ENCODE results near the gene GFRA3.

GFRA3 gene

DNA sequence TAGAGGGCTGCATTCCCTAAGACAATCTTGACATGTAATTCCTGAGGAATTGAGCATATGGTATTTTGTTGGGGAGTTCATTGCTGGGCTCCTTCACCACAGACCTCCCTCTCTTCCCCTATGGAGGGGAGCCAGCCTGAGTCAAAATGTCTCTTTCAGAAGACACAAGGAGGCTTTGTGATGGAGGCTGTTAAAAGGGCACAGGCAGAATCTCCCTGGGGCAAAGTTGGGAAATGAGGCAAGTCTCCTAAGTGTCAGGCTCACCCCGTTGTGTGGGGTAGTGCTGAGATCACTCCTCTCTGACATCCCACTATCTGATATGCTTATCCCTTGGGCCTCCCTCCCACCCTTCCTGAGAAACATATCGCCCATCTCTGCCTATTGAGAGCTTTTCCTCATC is 30.6 kb downstream of the GFRA3 start:
- H3K4me3 ChIP-seq, result no peak overlapping the region
- H3K9ac ChIP-seq (ENCODE audit: insufficient read length), result no peak overlapping the region
- DNase-seq (ENCODE audit: low read depth, low spot score), result no peak
- no peak for TF ChIP-seq POLR2AphosphoS5 (IDR thresholded peaks at IDR 0.05; ENCODE audit: borderline replicate concordance, low read depth, low read length)
- no peak for TF ChIP-seq EZH2 (IDR thresholded peaks at IDR 0.05)
- no peak for TF ChIP-seq FOXP2 (optimal IDR thresholded peaks at IDR 0.05; ENCODE audit: control extremely low read depth, extremely low read length, insufficient read depth)
- no peaks in the 10 kb centered on the region for H3K9me3 ChIP-seq (ENCODE audit: low read depth, low read length)
- H3K27ac ChIP-seq, result no peak overlapping the region
- no peaks in the 10 kb centered on the region for H3K36me3 ChIP-seq (ENCODE audit: insufficient read depth, low read length)

DNA sequence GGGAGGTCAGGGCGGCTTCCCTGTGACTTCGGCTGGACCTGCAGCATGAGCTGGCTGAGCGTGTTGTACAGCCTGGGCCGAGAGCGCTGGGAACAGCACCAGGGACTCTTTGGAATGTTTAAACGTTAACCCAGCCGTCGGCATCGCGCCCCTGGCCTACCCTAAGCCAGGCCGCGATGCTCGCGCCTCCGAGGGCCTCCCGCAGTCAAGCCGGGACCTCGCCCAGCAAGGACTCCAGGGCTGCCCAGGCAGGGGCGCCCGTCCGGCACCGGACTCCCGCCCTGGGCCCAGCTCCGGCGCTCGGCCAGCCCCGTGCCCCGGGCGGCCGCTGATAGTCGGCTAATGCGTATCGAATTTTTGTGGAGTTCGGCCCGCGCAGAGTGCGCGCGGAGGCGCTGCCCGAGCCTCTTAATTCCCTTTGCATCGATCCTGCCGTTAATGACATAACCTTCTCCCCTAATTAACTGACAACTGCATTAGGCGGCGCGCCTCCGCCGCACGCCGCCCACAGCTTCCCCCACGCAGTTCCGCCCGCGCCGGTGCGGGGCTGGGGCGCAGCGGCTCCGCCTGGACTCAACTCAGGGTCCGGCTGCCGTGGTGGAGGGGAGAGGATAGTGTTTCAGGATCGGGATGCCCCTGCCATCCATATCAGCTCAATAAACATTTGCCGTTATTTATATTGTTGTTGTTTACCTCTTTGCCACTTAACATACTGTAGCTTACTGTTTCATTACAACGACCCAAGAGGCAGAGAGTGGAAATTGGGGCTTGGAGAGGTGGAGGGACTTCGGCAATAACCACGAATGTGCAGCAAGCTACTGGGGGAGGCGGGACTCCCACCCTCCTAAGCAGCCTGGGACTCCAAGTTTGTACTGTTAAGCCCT is 32.5 kb downstream of the GFRA3 start:
- H3K9ac ChIP-seq (ENCODE audit: insufficient read length), result no peak overlapping the region
- no peaks in the 10 kb centered on the region for H3K36me3 ChIP-seq (ENCODE audit: insufficient read depth, low read length)
- no peak overlapping the region for H3K4me3 ChIP-seq
- DNase-seq (ENCODE audit: low read depth, low spot score), result no peak
- no peak overlapping the region for H3K27ac ChIP-seq
- H3K9me3 ChIP-seq (ENCODE audit: low read depth, low read length), result no peaks in the 10 kb centered on the region
- TF ChIP-seq EZH2 (IDR thresholded peaks at IDR 0.05) (peak; percentile 86), FOXP2 (optimal IDR thresholded peaks at IDR 0.05; ENCODE audit: control extremely low read depth, extremely low read length, insufficient read depth) (no peak)

DNA sequence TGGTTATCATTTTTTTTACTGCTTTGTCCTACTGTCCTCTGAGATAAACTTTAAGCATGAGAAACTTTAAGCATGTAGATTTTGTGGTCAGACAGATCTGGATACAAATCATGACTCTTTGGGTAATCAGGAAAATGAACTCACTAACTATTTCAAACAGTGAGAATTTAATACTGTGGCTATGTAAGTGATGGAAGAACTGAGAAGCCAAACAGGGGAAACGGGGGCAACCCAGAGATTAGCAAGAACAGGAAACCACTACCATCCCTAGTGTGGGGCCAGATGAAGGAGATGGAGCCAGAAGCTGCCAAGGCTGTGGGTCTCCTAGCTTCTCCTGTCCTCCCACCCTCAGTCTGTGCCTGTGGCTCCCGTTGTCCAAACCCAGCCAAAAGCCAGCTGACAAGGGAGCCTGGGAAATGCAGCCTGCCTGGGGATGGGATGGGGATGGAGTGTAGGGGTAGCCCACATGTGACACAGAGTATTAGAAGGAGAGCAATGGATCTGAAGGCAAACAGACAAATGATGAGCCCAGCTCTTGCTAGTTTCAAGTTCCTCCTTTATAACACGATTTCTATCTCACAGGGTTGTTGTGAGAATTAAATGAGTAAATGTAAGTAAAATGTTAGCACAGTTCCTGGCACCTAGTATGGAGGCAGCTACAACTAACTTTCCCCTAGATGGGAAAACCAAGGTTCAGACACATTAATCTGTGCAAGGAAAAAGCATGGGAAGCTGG is 33.6 kb downstream of the GFRA3 start:
- DNase-seq (ENCODE audit: low read depth, low spot score), result no peak
- no peak overlapping the region for H3K4me3 ChIP-seq
- TF ChIP-seq POLR2AphosphoS5 (IDR thresholded peaks at IDR 0.05; ENCODE audit: borderline replicate concordance, low read depth, low read length) (no peak), EZH2 (IDR thresholded peaks at IDR 0.05) (no peak), FOXP2 (optimal IDR thresholded peaks at IDR 0.05; ENCODE audit: control extremely low read depth, extremely low read length, insufficient read depth) (no peak)

DNA sequence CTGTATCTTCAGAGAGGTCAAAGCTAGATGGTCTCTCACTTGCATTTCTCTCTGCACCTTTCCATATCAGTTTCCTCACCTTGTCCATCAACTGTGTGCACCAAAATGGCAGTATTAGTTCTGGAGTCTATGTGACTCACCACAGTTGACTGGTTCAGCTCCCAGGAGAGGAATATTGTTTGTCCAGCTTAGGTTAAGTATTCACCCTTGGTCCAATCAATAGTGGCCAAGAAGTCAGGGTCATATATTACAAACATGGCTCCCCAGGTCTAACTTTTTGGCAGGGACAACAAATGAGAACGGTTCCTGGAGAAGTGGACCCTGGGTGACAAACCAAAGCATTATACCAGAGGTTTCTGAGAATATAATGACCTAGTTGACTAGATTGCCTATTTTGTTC is 36.4 kb downstream of the GFRA3 start:
- TF ChIP-seq FOXP2 (optimal IDR thresholded peaks at IDR 0.05; ENCODE audit: control extremely low read depth, extremely low read length, insufficient read depth) (no peak), EZH2 (IDR thresholded peaks at IDR 0.05) (no peak), POLR2AphosphoS5 (IDR thresholded peaks at IDR 0.05; ENCODE audit: borderline replicate concordance, low read depth, low read length) (no peak)
- Histone ChIP-seq H3K9ac (ENCODE audit: insufficient read length) (no peak overlapping the region), H3K4me3 (no peak overlapping the region), H3K36me3 (ENCODE audit: insufficient read depth, low read length) (no peaks in the 10 kb centered on the region), H3K9me3 (ENCODE audit: low read depth, low read length) (no peaks in the 10 kb centered on the region), H3K27ac (no peak overlapping the region)
- no peak for DNase-seq (ENCODE audit: low read depth, low spot score)

More for the DNA sequence above, 33.6 kb downstream of the GFRA3 start:
- Histone ChIP-seq H3K27ac (no peak overlapping the region), H3K9ac (ENCODE audit: insufficient read length) (no peak overlapping the region), H3K36me3 (ENCODE audit: insufficient read depth, low read length) (no peaks in the 10 kb centered on the region), H3K9me3 (ENCODE audit: low read depth, low read length) (no peaks in the 10 kb centered on the region)

DNA sequence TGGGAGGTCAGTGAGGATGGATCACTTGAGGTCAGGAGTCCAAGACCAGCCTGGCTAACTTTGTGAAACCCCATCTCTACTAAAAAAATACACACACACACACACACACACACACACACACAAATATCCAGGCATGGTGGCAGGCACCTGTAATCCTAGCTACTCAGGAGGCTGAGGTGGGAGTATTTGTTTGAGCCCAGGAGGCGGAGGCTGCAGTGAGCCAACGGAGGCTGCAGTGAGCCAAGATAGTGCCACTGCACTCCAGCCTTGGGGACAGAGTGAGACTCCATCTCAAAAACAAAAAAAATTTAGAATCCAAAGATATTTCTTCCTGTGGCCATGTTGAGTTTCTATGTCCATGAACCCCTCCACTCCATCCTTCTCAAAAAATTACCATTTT is 39.8 kb downstream of the GFRA3 start:
- no peaks in the 10 kb centered on the region for H3K9me3 ChIP-seq (ENCODE audit: low read depth, low read length)
- DNase-seq (ENCODE audit: low read depth, low spot score), result no peak
- no peak overlapping the region for H3K9ac ChIP-seq (ENCODE audit: insufficient read length)
- H3K4me3 ChIP-seq, result no peak overlapping the region
- no peaks in the 10 kb centered on the region for H3K36me3 ChIP-seq (ENCODE audit: insufficient read depth, low read length)
- no peak overlapping the region for H3K27ac ChIP-seq
- TF ChIP-seq POLR2AphosphoS5 (IDR thresholded peaks at IDR 0.05; ENCODE audit: borderline replicate concordance, low read depth, low read length) (no peak), FOXP2 (optimal IDR thresholded peaks at IDR 0.05; ENCODE audit: control extremely low read depth, extremely low read length, insufficient read depth) (no peak), EZH2 (IDR thresholded peaks at IDR 0.05) (no peak)

DNA sequence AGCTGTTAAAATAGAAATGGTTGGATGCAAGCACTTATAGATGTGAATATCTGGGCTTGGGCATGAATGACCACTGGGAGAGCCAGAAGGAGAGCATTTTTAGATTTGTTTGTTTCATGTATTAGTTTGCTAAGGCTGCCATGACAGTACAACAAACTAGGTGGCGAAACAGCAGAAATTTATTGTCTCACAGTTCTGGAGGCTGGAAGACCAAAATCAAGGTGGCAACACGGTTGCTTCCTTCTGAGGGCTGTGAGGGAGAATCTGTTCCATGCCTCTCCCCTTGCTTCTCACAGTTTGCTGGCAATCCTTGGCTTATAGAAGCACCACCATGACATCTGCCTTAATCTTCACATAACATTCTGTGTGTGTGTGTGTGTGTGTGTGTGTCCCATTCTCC is 41.1 kb downstream of the GFRA3 start:
- Histone ChIP-seq H3K36me3 (ENCODE audit: insufficient read depth, low read length) (no peaks in the 10 kb centered on the region), H3K9ac (ENCODE audit: insufficient read length) (no peak overlapping the region), H3K4me3 (no peak overlapping the region), H3K27ac (no peak overlapping the region), H3K9me3 (ENCODE audit: low read depth, low read length) (no peaks in the 10 kb centered on the region)
- no peak for DNase-seq (ENCODE audit: low read depth, low spot score)
- TF ChIP-seq POLR2AphosphoS5 (IDR thresholded peaks at IDR 0.05; ENCODE audit: borderline replicate concordance, low read depth, low read length) (no peak), FOXP2 (optimal IDR thresholded peaks at IDR 0.05; ENCODE audit: control extremely low read depth, extremely low read length, insufficient read depth) (no peak), EZH2 (IDR thresholded peaks at IDR 0.05) (no peak)

DNA sequence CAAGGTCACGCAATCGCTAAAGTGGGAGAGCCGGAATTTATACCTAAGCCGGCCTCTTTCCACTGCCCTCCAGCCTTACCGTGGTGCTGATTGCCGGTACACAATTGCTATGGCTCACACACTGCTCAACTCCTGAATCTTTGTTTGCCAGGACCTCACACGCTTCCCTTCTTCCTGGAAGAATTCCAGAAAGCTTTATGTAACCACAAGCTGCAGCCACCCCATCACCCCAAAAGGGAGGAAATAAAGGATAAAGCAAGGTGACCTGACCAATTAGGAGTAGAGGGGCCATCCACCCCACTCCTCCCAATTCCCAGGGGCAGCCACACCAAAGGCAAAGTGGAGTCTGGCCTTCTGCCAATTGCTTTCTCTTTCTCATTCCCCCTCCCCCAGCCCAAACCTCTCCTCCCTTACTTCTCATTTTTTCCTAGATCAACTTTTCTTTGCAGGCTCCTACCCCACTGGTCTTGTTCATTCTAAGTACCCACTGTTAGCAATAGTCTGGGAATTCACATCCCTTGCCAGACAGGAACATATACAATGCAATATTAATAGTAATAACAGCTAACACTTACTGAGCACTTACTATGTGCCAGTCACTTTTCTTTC is 43.3 kb downstream of the GFRA3 start:
- H3K4me3 ChIP-seq, result no peak overlapping the region
- DNase-seq (ENCODE audit: low read depth, low spot score), result no peak
- H3K27ac ChIP-seq, result no peak overlapping the region
- no peak for TF ChIP-seq FOXP2 (optimal IDR thresholded peaks at IDR 0.05; ENCODE audit: control extremely low read depth, extremely low read length, insufficient read depth)
- no peak for TF ChIP-seq POLR2AphosphoS5 (IDR thresholded peaks at IDR 0.05; ENCODE audit: borderline replicate concordance, low read depth, low read length)
- no peak for TF ChIP-seq EZH2 (IDR thresholded peaks at IDR 0.05)
- no peaks in the 10 kb centered on the region for H3K9me3 ChIP-seq (ENCODE audit: low read depth, low read length)
- no peaks in the 10 kb centered on the region for H3K36me3 ChIP-seq (ENCODE audit: insufficient read depth, low read length)
- H3K9ac ChIP-seq (ENCODE audit: insufficient read length), result no peak overlapping the region

DNA sequence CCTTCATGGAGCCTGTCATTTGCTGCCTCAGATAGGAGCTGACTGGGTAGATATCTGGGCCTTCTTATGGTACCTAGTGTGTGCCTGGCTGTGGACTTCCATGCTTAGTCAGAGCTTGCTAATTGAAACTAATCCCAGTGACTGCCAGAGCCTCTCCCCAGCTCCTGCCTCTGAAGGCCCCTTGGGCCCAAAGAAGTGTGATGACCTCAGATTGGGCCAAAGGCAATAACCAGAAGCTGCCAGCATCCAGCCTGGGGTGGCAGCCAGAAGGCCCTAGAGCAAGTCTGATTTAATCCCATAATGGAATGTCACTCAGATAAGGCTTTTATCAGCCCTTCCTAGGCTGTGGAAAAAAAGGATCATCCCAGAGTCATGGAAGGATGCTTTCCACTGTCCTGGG is 44.2 kb downstream of the GFRA3 start:
- no peak overlapping the region for H3K27ac ChIP-seq
- H3K9ac ChIP-seq (ENCODE audit: insufficient read length), result no peak overlapping the region
- H3K36me3 ChIP-seq (ENCODE audit: insufficient read depth, low read length), result no peaks in the 10 kb centered on the region
- H3K4me3 ChIP-seq, result no peak overlapping the region
- DNase-seq (ENCODE audit: low read depth, low spot score), result no peak
- no peak for TF ChIP-seq FOXP2 (optimal IDR thresholded peaks at IDR 0.05; ENCODE audit: control extremely low read depth, extremely low read length, insufficient read depth)
- no peak for TF ChIP-seq EZH2 (IDR thresholded peaks at IDR 0.05)
- no peak for TF ChIP-seq POLR2AphosphoS5 (IDR thresholded peaks at IDR 0.05; ENCODE audit: borderline replicate concordance, low read depth, low read length)
- H3K9me3 ChIP-seq (ENCODE audit: low read depth, low read length), result no peaks in the 10 kb centered on the region
